Measurements from ENCODE around the gene PPARG.

- TF ChIP-seq EZH2 (IDR thresholded peaks at IDR 0.05; ENCODE audit: low read depth, unreplicated experiment) (no peak), JUNB (IDR thresholded peaks at IDR 0.05; ENCODE audit: unreplicated experiment) (no peak)
- TF ChIP-seq, protein P1, sequence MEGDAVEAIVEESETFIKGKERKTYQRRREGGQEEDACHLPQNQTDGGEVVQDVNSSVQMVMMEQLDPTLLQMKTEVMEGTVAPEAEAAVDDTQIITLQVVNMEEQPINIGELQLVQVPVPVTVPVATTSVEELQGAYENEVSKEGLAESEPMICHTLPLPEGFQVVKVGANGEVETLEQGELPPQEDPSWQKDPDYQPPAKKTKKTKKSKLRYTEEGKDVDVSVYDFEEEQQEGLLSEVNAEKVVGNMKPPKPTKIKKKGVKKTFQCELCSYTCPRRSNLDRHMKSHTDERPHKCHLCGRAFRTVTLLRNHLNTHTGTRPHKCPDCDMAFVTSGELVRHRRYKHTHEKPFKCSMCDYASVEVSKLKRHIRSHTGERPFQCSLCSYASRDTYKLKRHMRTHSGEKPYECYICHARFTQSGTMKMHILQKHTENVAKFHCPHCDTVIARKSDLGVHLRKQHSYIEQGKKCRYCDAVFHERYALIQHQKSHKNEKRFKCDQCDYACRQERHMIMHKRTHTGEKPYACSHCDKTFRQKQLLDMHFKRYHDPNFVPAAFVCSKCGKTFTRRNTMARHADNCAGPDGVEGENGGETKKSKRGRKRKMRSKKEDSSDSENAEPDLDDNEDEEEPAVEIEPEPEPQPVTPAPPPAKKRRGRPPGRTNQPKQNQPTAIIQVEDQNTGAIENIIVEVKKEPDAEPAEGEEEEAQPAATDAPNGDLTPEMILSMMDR (conservative IDR thresholded peaks at IDR 0.05; ENCODE audit: low read depth in 2 of 2) = no peak
- TF ChIP-seq, protein P2, sequence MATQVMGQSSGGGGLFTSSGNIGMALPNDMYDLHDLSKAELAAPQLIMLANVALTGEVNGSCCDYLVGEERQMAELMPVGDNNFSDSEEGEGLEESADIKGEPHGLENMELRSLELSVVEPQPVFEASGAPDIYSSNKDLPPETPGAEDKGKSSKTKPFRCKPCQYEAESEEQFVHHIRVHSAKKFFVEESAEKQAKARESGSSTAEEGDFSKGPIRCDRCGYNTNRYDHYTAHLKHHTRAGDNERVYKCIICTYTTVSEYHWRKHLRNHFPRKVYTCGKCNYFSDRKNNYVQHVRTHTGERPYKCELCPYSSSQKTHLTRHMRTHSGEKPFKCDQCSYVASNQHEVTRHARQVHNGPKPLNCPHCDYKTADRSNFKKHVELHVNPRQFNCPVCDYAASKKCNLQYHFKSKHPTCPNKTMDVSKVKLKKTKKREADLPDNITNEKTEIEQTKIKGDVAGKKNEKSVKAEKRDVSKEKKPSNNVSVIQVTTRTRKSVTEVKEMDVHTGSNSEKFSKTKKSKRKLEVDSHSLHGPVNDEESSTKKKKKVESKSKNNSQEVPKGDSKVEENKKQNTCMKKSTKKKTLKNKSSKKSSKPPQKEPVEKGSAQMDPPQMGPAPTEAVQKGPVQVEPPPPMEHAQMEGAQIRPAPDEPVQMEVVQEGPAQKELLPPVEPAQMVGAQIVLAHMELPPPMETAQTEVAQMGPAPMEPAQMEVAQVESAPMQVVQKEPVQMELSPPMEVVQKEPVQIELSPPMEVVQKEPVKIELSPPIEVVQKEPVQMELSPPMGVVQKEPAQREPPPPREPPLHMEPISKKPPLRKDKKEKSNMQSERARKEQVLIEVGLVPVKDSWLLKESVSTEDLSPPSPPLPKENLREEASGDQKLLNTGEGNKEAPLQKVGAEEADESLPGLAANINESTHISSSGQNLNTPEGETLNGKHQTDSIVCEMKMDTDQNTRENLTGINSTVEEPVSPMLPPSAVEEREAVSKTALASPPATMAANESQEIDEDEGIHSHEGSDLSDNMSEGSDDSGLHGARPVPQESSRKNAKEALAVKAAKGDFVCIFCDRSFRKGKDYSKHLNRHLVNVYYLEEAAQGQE (IDR thresholded peaks at IDR 0.05; ENCODE audit: unreplicated experiment) = no peak
These were observed 156.0 kb downstream of the PPARG start for GRCh38 chr3:12444582-12445471.
